ENCODE measurements around the gene EIF1B. TPM values are rescaled to one million over a fixed set of nuclear protein-coding genes. Genes with fewer than 3 reads are reported as not detected.

Gene EIF1B
- total and polyA plus RNA-seq, 2 of the 13 experiments (the other 11 are each of a cell fraction or from before 2014, with no cell fraction given): 12.7 to 29.1 TPM

- 50% methylated on average over 1 of the region's 1 CpG for WGBS (ENCODE audit: low lambda C conversion rate)
- FAIRE-seq (no peak), ATAC-seq (no peak), DNase-seq (ENCODE audit: low spot score) (no peak)
- in situ Hi-C loops (cut with HindIII; ENCODE audit: extremely low pct_ligation_motif_present, low pct_unique_long_range_greater_than_20kb): no loop called here
- intact Hi-C loops (cut with micrococcal nuclease; ENCODE audit: unreplicated experiment): no loop called here
- Histone ChIP-seq H3K27me3 (ENCODE audit: control insufficient read depth in 1 of 2, insufficient read depth in 2 of 2, low read length in 2 of 2) (no peaks in the 10 kb centered on the region), H3K79me2 (ENCODE audit: insufficient read depth, low read length) (peaks cover 19% of the 10 kb centered on the region), H3K27ac (ENCODE audit: extremely low read length, insufficient read depth, low read length) (no peak overlapping the region), H3K36me3 (replicated peaks in 1 of 2; ENCODE audit: control insufficient read depth in 1 of 2, insufficient read depth in 2 of 2, low read length in 2 of 2) (peaks cover 0 to 4% of the 10 kb centered on the region in 2 experiments; a peak in 2 of 5 replicates), H4K20me1 (ENCODE audit: insufficient read depth, low read length) (no peaks in the 10 kb centered on the region; the same call in 1 of the 2 replicates), H2AFZ (ENCODE audit: low read length) (no peak overlapping the region), H3K9ac (ENCODE audit: insufficient read depth, low read depth, low read length) (no peak overlapping the region), H3K9me3 (ENCODE audit: low read length) (no peaks in the 10 kb centered on the region), H3K4me2 (ENCODE audit: low read depth, low read length) (no peak overlapping the region), H3K4me1 (ENCODE audit: insufficient read depth, low read length) (peaks cover 20% of the 10 kb centered on the region), H3K4me3 (replicated peaks in 1 of 3; ENCODE audit: insufficient read depth in 1 of 3, low read depth in 2 of 3, low read length in 3 of 3) (no peak overlapping the region)
- CTCF ChIA-PET (ENCODE audit: low intra/inter-chr PET ratio, low total read pairs): no interaction called here
- BruUV-seq (replicated peaks): no TSS peak
- POLR2A ChIA-PET: no interaction called here
- TF ChIP-seq NFAT5 (CRISPR knock-in tag; IDR thresholded peaks at IDR 0.05) (no peak), KLF15 (CRISPR knock-in tag; IDR thresholded peaks at IDR 0.05; ENCODE audit: borderline replicate concordance) (no peak), PPARG (CRISPR knock-in tag; conservative IDR thresholded peaks at IDR 0.05) (no peak), MEF2D (CRISPR knock-in tag; IDR thresholded peaks at IDR 0.05) (no peak), NR2F6 (IDR thresholded peaks at IDR 0.05) (no peak), NR2F6 (CRISPR knock-in tag; IDR thresholded peaks at IDR 0.05) (no peak), FOXC1 (CRISPR knock-in tag; IDR thresholded peaks at IDR 0.05; ENCODE audit: borderline replicate concordance) (no peak), ZNF800 (CRISPR knock-in tag; IDR thresholded peaks at IDR 0.05) (no peak), ZNF484 (CRISPR knock-in tag; IDR thresholded peaks at IDR 0.05; ENCODE audit: borderline replicate concordance, low read depth) (no peak), MIER2 (CRISPR knock-in tag; IDR thresholded peaks at IDR 0.05) (no peak), JDP2 (CRISPR knock-in tag; IDR thresholded peaks at IDR 0.05; ENCODE audit: borderline replicate concordance) (no peak)
- TF ChIP-seq, protein P1, sequence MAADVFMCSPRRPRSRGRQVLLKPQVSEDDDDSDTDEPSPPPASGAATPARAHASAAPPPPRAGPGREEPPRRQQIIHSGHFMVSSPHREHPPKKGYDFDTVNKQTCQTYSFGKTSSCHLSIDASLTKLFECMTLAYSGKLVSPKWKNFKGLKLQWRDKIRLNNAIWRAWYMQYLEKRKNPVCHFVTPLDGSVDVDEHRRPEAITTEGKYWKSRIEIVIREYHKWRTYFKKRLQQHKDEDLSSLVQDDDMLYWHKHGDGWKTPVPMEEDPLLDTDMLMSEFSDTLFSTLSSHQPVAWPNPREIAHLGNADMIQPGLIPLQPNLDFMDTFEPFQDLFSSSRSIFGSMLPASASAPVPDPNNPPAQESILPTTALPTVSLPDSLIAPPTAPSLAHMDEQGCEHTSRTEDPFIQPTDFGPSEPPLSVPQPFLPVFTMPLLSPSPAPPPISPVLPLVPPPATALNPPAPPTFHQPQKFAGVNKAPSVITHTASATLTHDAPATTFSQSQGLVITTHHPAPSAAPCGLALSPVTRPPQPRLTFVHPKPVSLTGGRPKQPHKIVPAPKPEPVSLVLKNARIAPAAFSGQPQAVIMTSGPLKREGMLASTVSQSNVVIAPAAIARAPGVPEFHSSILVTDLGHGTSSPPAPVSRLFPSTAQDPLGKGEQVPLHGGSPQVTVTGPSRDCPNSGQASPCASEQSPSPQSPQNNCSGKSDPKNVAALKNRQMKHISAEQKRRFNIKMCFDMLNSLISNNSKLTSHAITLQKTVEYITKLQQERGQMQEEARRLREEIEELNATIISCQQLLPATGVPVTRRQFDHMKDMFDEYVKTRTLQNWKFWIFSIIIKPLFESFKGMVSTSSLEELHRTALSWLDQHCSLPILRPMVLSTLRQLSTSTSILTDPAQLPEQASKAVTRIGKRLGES (CRISPR knock-in tag; IDR thresholded peaks at IDR 0.05; ENCODE audit: borderline replicate concordance): no peak
- TF ChIP-seq, protein P2, sequence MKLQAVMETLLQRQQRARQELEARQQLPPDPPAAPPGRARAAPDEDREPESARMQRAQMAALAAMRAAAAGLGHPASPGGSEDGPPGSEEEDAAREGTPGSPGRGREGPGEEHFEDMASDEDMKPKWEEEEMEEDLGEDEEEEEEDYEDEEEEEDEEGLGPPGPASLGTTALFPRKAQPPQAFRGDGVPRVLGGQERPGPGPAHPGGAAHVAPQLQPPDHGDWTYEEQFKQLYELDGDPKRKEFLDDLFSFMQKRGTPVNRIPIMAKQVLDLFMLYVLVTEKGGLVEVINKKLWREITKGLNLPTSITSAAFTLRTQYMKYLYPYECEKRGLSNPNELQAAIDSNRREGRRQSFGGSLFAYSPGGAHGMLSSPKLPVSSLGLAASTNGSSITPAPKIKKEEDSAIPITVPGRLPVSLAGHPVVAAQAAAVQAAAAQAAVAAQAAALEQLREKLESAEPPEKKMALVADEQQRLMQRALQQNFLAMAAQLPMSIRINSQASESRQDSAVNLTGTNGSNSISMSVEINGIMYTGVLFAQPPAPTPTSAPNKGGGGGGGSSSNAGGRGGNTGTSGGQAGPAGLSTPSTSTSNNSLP (IDR thresholded peaks at IDR 0.05; ENCODE audit: low read depth, low read length): no peak
Observed at GRCh38 chr3:40307176-40307575, 2.3 kb upstream of the EIF1B start.

All from HepG2 (cell line).